ENCODE measurements around the gene ZNF32. TPM values are rescaled to one million over a fixed set of nuclear protein-coding genes. Genes with fewer than 3 reads are reported as not detected.

The ZNF32 gene
- total and polyA plus RNA-seq, 2 donors (not counting 3 experiments of a cell fraction or from before 2014, with no cell fraction given), result 12.5 to 14.4 TPM

DNA sequence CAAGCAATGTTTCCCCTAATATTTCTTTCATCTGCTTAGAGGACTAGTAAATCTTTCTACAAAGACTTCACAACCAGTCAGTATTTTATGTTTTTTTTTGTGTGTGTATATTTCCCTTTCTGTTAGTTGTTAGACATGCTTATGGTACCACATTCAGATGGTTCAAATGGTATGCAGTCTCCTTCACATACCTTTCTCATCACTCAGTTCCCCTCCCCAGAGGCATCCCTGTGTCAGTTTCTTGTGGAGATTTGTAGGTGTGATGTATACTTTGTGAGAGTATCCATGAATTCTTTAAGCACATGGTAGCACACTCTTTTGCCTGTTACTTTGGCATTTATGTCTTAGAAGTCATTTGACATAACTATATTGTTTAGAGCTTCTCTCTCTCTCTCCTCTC, 38.0 kb downstream of the ZNF32 start:
- no peak overlapping the region for H3K4me3 ChIP-seq (replicated peaks in 1 of 3; ENCODE audit: insufficient read depth in 1 of 3, low read depth in 1 of 3, low read length in 3 of 3)
- H3K9me1 ChIP-seq (replicated peaks; ENCODE audit: control insufficient read depth, extremely low read depth, insufficient read depth, low read length), result no peaks in the 10 kb centered on the region
- H3K79me2 ChIP-seq (ENCODE audit: control insufficient read depth, insufficient read depth, low read length), result no peaks in the 10 kb centered on the region
- no peaks in the 10 kb centered on the region for H4K20me1 ChIP-seq (replicated peaks; ENCODE audit: control insufficient read depth, extremely low read depth, insufficient read depth, low read length)
- FAIRE-seq (no peak), DNase-seq (ENCODE audit: low read depth, low spot score) (no peak)
- H2AFZ ChIP-seq (ENCODE audit: low read depth, low read length), result no peak overlapping the region
- no peaks in the 10 kb centered on the region for H3K9me3 ChIP-seq (replicated peaks; ENCODE audit: control insufficient read depth, insufficient read depth, low read length)
- dilution Hi-C loops (cut with MboI; ENCODE audit: extremely low pct_ligation_motif_present, low sequenced_read_pairs) (no loop called here), intact Hi-C loops (cut with micrococcal nuclease) (no loop called here)
- no peak overlapping the region for H3K9ac ChIP-seq (replicated peaks; ENCODE audit: extremely low read depth, insufficient read depth, low read length)
- no TSS peak for BruUV-seq (replicated peaks)
- CTCF ChIA-PET, result no interaction called here
- H3K4me1 ChIP-seq (ENCODE audit: control insufficient read depth, extremely low read depth, insufficient read depth, low read length), result no peaks in the 10 kb centered on the region
- TF ChIP-seq JUN (IDR thresholded peaks at IDR 0.05; ENCODE audit: borderline replicate concordance, insufficient read depth, insufficient read length, low read depth), result no peak
- no peak for TF ChIP-seq GATA2 (IDR thresholded peaks at IDR 0.05; ENCODE audit: insufficient read depth, insufficient read length, low read depth, low read length)
- no peak for TF ChIP-seq POLR2AphosphoS5 (IDR thresholded peaks at IDR 0.05; ENCODE audit: insufficient read depth, low read depth, low read length)
- TF ChIP-seq CTCF (IDR thresholded peaks at IDR 0.05; ENCODE audit: extremely low read depth in 1 of 2, insufficient read depth in 1 of 2, low read depth in 1 of 2, low read length in 2 of 2), result no peak
- TF ChIP-seq MAX (IDR thresholded peaks at IDR 0.05; ENCODE audit: insufficient read depth, insufficient read length), result no peak
- H3K4me2 ChIP-seq (ENCODE audit: insufficient read depth, low read length), result no peak overlapping the region
- POLR2A ChIA-PET, result no interaction called here
- H3K27ac ChIP-seq (ENCODE audit: insufficient read depth, low read depth, low read length), result no peak overlapping the region
- no peaks in the 10 kb centered on the region for H3K36me3 ChIP-seq (ENCODE audit: control insufficient read depth in 2 of 2, extremely low read depth in 1 of 2, insufficient read depth in 2 of 2, low read length in 2 of 2)
- H3K27me3 ChIP-seq (ENCODE audit: control insufficient read depth in 2 of 2, insufficient read depth in 2 of 2, low read length in 2 of 2), result no peaks in the 10 kb centered on the region

DNA sequence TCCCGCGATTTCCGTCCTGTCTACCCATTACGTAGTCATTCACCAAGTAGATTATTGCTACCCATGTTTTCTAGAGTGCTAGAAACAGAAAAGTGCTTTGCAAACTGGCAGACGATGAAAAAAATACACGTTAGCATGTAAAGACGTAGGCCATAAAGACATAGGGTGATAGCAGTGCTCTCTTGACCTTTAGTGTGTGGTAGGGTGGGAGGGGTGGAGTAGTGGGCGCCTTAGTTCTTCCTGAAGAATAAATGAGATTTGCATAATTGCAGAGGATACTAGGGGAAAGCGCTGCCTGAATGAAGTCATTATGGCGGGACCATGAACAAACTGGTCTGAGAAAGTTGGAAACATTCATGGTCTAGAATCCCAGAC, 41.5 kb downstream of the ZNF32 start:
- BruUV-seq (replicated peaks), result no TSS peak
- H3K27ac ChIP-seq (ENCODE audit: insufficient read depth, low read depth, low read length), result no peak overlapping the region
- DNase-seq (ENCODE audit: low read depth, low spot score) (no peak), FAIRE-seq (no peak)
- H3K36me3 ChIP-seq (ENCODE audit: control insufficient read depth in 2 of 2, extremely low read depth in 1 of 2, insufficient read depth in 2 of 2, low read length in 2 of 2), result no peaks in the 10 kb centered on the region
- peak overlapping the region; percentile 84 for H2AFZ ChIP-seq (ENCODE audit: low read depth, low read length)
- peak overlapping the region in 1 of 3 experiments; percentile 12 for H3K4me3 ChIP-seq (replicated peaks in 1 of 3; ENCODE audit: insufficient read depth in 1 of 3, low read depth in 1 of 3, low read length in 3 of 3)
- CTCF ChIA-PET, result interaction anchor here (0.8 kb wide), 1 partner anchor 16 kb away, joined by 4 read pairs; no protein-coding TSS in a partner anchor
- H3K4me1 ChIP-seq (ENCODE audit: control insufficient read depth, extremely low read depth, insufficient read depth, low read length), result no peaks in the 10 kb centered on the region
- dilution Hi-C loops (cut with MboI; ENCODE audit: extremely low pct_ligation_motif_present, low sequenced_read_pairs), result no loop called here
- POLR2A ChIA-PET, result no interaction called here
- no peaks in the 10 kb centered on the region for H3K9me3 ChIP-seq (replicated peaks; ENCODE audit: control insufficient read depth, insufficient read depth, low read length)
- peak overlapping the region; percentile 58 for H3K4me2 ChIP-seq (ENCODE audit: insufficient read depth, low read length)
- intact Hi-C loops (cut with micrococcal nuclease), result loop anchor here (5.0 kb wide), 1 partner anchor 35 kb away; the partner anchor contains the start of gene ZNF239
- no peaks in the 10 kb centered on the region for H3K27me3 ChIP-seq (ENCODE audit: control insufficient read depth in 2 of 2, insufficient read depth in 2 of 2, low read length in 2 of 2)
- H4K20me1 ChIP-seq (replicated peaks; ENCODE audit: control insufficient read depth, extremely low read depth, insufficient read depth, low read length), result no peaks in the 10 kb centered on the region
- no peak overlapping the region for H3K9ac ChIP-seq (replicated peaks; ENCODE audit: extremely low read depth, insufficient read depth, low read length)
- no peaks in the 10 kb centered on the region for H3K79me2 ChIP-seq (ENCODE audit: control insufficient read depth, insufficient read depth, low read length)
- no peak for TF ChIP-seq EZH2 (IDR thresholded peaks at IDR 0.05; ENCODE audit: borderline replicate concordance, low read depth, low read length, severe bottlenecking)
- no peak for TF ChIP-seq MAX (IDR thresholded peaks at IDR 0.05; ENCODE audit: insufficient read depth, insufficient read length)
- TF ChIP-seq JUN (IDR thresholded peaks at IDR 0.05; ENCODE audit: borderline replicate concordance, insufficient read depth, insufficient read length, low read depth), result no peak
- TF ChIP-seq MYC (IDR thresholded peaks at IDR 0.05; ENCODE audit: low read depth, low read length), result no peak
- H3K9me1 ChIP-seq (replicated peaks; ENCODE audit: control insufficient read depth, extremely low read depth, insufficient read depth, low read length), result no peaks in the 10 kb centered on the region
